ENCODE data around the gene TMEM132E. TPM values are rescaled to one million over a fixed set of nuclear protein-coding genes. Genes with fewer than 3 reads are reported as not detected.

The TMEM132E gene, protein sequence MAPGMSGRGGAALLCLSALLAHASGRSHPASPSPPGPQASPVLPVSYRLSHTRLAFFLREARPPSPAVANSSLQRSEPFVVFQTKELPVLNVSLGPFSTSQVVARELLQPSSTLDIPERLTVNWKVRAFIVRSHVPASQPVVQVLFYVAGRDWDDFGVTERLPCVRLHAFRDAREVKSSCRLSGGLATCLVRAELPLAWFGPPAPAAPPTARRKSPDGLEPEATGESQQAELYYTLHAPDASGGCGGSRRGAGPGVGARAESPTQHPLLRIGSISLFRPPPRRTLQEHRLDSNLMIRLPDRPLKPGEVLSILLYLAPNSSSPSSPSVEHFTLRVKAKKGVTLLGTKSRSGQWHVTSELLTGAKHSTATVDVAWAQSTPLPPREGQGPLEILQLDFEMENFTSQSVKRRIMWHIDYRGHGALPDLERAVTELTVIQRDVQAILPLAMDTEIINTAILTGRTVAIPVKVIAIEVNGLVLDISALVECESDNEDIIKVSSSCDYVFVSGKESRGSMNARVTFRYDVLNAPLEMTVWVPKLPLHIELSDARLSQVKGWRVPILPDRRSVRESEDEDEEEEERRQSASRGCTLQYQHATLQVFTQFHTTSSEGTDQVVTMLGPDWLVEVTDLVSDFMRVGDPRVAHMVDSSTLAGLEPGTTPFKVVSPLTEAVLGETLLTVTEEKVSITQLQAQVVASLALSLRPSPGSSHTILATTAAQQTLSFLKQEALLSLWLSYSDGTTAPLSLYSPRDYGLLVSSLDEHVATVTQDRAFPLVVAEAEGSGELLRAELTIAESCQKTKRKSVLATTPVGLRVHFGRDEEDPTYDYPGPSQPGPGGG (N-terminal part only)
- not detected in 2 replicates for total RNA-seq

GRCh38 chr17:34579017-34579946, at the start of gene TMEM132E:
TSS of gene TMEM132E (plus strand) at chr17:34579582. CDS start at chr17:34581077, 1,495 bp downstream.

Other genes with a start within 250 kb of the TMEM132E start
- gene CCL13, start 223.1 kb upstream of the TMEM132E start, total RNA-seq = not detected in 2 replicates
- gene CCL1, start 216.3 kb upstream of the TMEM132E start, total RNA-seq = not detected in 2 replicates